ENCODE results near the gene SPINT1.

SPINT1 gene

GRCh38 chr15:40830884-40831283 is 13.0 kb upstream of the SPINT1 start:
- no peak overlapping the region for H3K4me3 ChIP-seq
- no peak for TF ChIP-seq CTCF (IDR thresholded peaks at IDR 0.05)
- H3K27ac ChIP-seq: no peak overlapping the region
- DNase-seq (ENCODE audit: low spot score): no peak

GRCh38 chr15:40831861-40832260 is 12.0 kb upstream of the SPINT1 start:
- Histone ChIP-seq H3K4me3 (no peak overlapping the region), H3K27ac (no peak overlapping the region)
- no peak for DNase-seq (ENCODE audit: low spot score)
- no peak for TF ChIP-seq CTCF (IDR thresholded peaks at IDR 0.05)

GRCh38 chr15:40832903-40833302 is 10.9 kb upstream of the SPINT1 start:
- DNase-seq (ENCODE audit: low spot score): no peak
- H3K27ac ChIP-seq: no peak overlapping the region
- TF ChIP-seq CTCF (IDR thresholded peaks at IDR 0.05): no peak
- H3K4me3 ChIP-seq: no peak overlapping the region

GRCh38 chr15:40836020-40836419 is 7.8 kb upstream of the SPINT1 start:
- no peak for DNase-seq (ENCODE audit: low spot score)
- no peak for TF ChIP-seq CTCF (IDR thresholded peaks at IDR 0.05)
- Histone ChIP-seq H3K27ac (no peak overlapping the region), H3K4me3 (no peak overlapping the region)

- no peak overlapping the region for H3K27ac ChIP-seq
- no peak overlapping the region for H3K4me3 ChIP-seq
- DNase-seq (ENCODE audit: low spot score): no peak
- TF ChIP-seq CTCF (IDR thresholded peaks at IDR 0.05): no peak
Observed at GRCh38 chr15:40838756-40839155, 5.1 kb upstream of the SPINT1 start.

GRCh38 chr15:40841741-40842140 is 2.1 kb upstream of the SPINT1 start:
- Histone ChIP-seq H3K4me3 (no peak overlapping the region), H3K27ac (no peak overlapping the region)
- DNase-seq (ENCODE audit: low spot score): no peak
- TF ChIP-seq CTCF (IDR thresholded peaks at IDR 0.05): no peak

GRCh38 chr15:40843261-40843884 is 475 bp upstream of the SPINT1 start:
- Histone ChIP-seq H3K27ac (no peak overlapping the region), H3K4me3 (peak overlapping the region; percentile 72)
- no peak for TF ChIP-seq CTCF (IDR thresholded peaks at IDR 0.05)
- no peak for DNase-seq (ENCODE audit: low spot score)

Measured in coronary artery (tissue), 2 donors.